Tibial nerve (tissue), 4 donors: ENCODE results near the gene ATP2B3. TPM values are rescaled to one million over a fixed set of nuclear protein-coding genes. Genes with fewer than 3 reads are reported as not detected.

Experiments used
- DNase-seq, 2 donors: peaks; one replicate each; pipeline ENCODE4 v3.0.0-alpha.2; 2019; ENCODE audit warnings: low spot score in 2 of 2
- H3K27ac ChIP-seq, 4 donors: fragments of 200-600 bp; sonication (generic) in 3 of 4; one replicate each; pipeline ENCODE4 v1.5.1; 2017 to 2019; ENCODE audit warnings: mild to moderate bottlenecking in 1 of 4
- H3K27me3 ChIP-seq, 2 donors: fragments of 200-600 bp; sonication (generic) in 1 of 2; one replicate each; pipeline versions ENCODE4 v1.5.1 to v1.6.0; 2017 to 2019
- H3K36me3 ChIP-seq, 3 donors: fragments of 200-600 bp; sonication (generic); one replicate each; pipeline ENCODE4 v1.5.1; 2018 to 2019
- H3K4me1 ChIP-seq, 4 donors: fragments of 200-600 bp; sonication (generic) in 3 of 4; one replicate each; pipeline ENCODE4 v1.5.1; 2017 to 2019
- H3K4me3 ChIP-seq, 4 donors: fragments of 200-600 bp; sonication (generic) in 3 of 4; one replicate each; pipeline ENCODE4 v1.5.1; 2017 to 2019; ENCODE audit warnings: mild to moderate bottlenecking in 1 of 4, moderate library complexity in 1 of 4
- H3K9me3 ChIP-seq, 4 donors: fragments of 200-600 bp; sonication (generic) in 3 of 4; one replicate each; pipeline ENCODE4 v1.5.1; 2017 to 2019
- EP300 ChIP-seq, 2 donors: sonication (generic); formaldehyde crosslinking; IDR thresholded peaks; one replicate each; pipeline ENCODE4 v1.6.1; 2017; ENCODE audit warnings: antibody characterized with exemption in 2 of 2, mild to moderate bottlenecking in 1 of 2
- POLR2A ChIP-seq, 2 donors: fragments of 450-650 bp; IDR thresholded peaks; one replicate each; pipeline ENCODE4 v1.6.1; 2017; ENCODE audit warnings: antibody characterized with exemption in 2 of 2, mild to moderate bottlenecking in 2 of 2, moderate library complexity in 2 of 2
- WGBS, 2 donors: methylation state at CpG; one replicate each; pipeline ENCODE4 v1.1.5; 2018; 5-methylcytosine and 5-hydroxymethylcytosine counted together
- total RNA-seq, 4 donors: library from RNA; depleted of rRNA; stranded (reverse); fragments of >200 nt; gene quantifications; one replicate each; pipeline ENCODE4 v1.1.0, GENCODE V29; 2016
- TF ChIP-seq, protein P1 (sequence below), 5 experiments: fragments of 200-600 bp in 3 of 5; fragments of 450-650 bp in 2 of 5; sonication (generic) in 3 of 5; IDR thresholded peaks; one replicate each; pipeline ENCODE4 v1.5.1; 2016 to 2019; ENCODE audit warnings: antibody characterized with exemption in 5 of 5, mild to moderate bottlenecking in 3 of 5, moderate library complexity in 2 of 5

ATP2B3 gene
- total RNA-seq, 4 donors from 2014 or later: not detected

DNA sequence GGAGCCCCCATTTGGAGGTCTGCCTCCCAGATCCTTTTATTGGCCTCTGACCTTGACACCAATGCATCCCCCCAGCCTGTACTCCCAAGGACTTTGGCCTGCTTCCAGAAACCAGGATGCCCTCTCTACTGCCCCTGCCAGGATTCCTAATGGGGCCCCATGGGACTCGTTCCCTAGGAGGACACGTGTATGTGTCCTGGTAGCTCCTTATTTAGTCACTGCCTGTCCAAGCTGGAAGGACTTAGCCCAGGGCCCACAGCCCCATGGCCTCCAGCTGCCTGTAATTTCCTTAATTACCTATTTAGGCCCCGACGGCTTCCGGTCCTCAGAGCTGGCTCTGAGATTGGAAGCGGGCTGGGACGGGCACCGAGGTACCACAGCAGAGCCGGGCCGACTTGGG, 9.4 kb downstream of the ATP2B3 start:
- TF ChIP-seq POLR2A (IDR thresholded peaks at IDR 0.05): no peak
- TF ChIP-seq, protein P1, sequence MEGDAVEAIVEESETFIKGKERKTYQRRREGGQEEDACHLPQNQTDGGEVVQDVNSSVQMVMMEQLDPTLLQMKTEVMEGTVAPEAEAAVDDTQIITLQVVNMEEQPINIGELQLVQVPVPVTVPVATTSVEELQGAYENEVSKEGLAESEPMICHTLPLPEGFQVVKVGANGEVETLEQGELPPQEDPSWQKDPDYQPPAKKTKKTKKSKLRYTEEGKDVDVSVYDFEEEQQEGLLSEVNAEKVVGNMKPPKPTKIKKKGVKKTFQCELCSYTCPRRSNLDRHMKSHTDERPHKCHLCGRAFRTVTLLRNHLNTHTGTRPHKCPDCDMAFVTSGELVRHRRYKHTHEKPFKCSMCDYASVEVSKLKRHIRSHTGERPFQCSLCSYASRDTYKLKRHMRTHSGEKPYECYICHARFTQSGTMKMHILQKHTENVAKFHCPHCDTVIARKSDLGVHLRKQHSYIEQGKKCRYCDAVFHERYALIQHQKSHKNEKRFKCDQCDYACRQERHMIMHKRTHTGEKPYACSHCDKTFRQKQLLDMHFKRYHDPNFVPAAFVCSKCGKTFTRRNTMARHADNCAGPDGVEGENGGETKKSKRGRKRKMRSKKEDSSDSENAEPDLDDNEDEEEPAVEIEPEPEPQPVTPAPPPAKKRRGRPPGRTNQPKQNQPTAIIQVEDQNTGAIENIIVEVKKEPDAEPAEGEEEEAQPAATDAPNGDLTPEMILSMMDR (IDR thresholded peaks at IDR 0.05): no peak
- TF ChIP-seq EP300 (IDR thresholded peaks at IDR 0.05): no peak
- H3K4me1 ChIP-seq: no peaks in the 10 kb centered on the region
- H3K4me3 ChIP-seq: no peak overlapping the region
- H3K36me3 ChIP-seq: no peaks in the 10 kb centered on the region
- H3K27ac ChIP-seq: no peak overlapping the region
- 33 to 69% methylated on average over 8 to 10 of the region's 10 CpGs for WGBS, 2 donors
- H3K27me3 ChIP-seq: peaks cover 0 to 63% of the 10 kb centered on the region in 2 donors
- DNase-seq: no peak
- H3K9me3 ChIP-seq: no peaks in the 10 kb centered on the region

DNA sequence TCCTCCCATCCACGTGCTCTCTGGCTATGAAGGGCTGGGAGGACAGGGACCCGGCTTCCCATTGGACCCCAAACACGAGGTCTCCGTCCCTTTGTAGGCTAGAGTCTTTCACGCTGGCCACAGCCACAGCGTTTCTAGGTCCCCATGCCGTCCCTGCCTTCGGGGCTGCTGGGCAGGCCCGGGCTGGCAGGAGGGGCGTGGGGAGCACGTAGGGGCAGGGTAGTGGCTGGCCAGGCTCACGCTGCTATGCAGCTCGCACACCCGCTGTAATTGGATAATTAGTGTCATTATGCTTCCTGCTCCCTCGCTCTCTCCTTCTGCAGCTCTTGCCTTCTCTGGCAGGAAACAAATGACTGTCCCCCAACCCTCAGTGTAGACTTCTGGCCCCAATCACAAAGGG, 9.8 kb downstream of the ATP2B3 start:
- no peak overlapping the region for H3K27ac ChIP-seq
- no peaks in the 10 kb centered on the region for H3K9me3 ChIP-seq
- DNase-seq: no peak
- no peak overlapping the region for H3K4me3 ChIP-seq
- 38 to 73% methylated on average over 7 to 10 of the region's 15 CpGs for WGBS, 2 donors
- H3K27me3 ChIP-seq: peaks cover 0 to 59% of the 10 kb centered on the region in 2 donors
- TF ChIP-seq EP300 (IDR thresholded peaks at IDR 0.05) (no peak), POLR2A (IDR thresholded peaks at IDR 0.05) (no peak)
- TF ChIP-seq, protein P1 (IDR thresholded peaks at IDR 0.05): no peak
- H3K4me1 ChIP-seq: no peaks in the 10 kb centered on the region
- no peaks in the 10 kb centered on the region for H3K36me3 ChIP-seq

DNA sequence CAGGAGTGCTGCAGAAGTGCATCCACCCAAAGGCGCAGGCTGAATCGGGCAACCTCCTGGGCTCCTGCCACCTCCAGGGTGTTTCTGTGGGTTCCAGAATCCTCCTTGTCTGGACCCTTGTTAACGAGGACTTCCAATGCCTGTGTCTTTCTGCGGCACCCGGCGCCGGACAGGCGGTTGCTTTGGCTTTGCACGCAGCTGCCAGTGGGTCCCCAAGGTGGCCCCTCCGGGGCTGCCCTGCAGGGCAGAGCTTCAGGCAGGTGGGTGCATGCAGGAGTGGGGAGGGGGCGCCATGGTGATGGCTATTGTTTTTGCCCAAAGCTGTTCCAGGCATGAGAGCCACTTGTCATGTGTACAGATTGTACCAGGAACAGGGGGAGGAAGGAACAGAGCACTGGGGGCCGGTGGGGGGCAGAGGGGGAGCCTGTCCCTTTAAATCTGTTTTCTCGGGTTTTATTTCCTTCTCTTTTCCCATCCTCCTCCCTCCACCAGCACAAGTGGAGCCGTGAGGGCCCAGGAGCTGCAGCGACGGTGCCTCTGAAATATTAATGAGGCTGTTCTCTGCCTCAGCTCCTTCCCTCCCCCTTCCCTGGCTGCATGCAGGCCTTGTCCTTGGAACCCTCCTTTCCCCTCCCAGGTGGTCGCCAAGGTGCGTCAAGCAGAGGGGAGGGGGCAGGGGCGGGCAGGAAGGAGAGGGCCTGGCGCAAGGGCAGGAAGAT, 13.1 kb downstream of the ATP2B3 start:
- 65 to 72% methylated on average over 10 to 20 of the region's 20 CpGs for WGBS, 2 donors
- Histone ChIP-seq H3K9me3 (no peaks in the 10 kb centered on the region), H3K27me3 (peaks cover 0 to 38% of the 10 kb centered on the region in 2 donors), H3K4me3 (no peak overlapping the region), H3K4me1 (no peaks in the 10 kb centered on the region), H3K36me3 (no peaks in the 10 kb centered on the region), H3K27ac (no peak overlapping the region)
- no peak for DNase-seq
- TF ChIP-seq POLR2A (IDR thresholded peaks at IDR 0.05): no peak
- TF ChIP-seq, protein P1 (IDR thresholded peaks at IDR 0.05): no peak
- no peak for TF ChIP-seq EP300 (IDR thresholded peaks at IDR 0.05)

DNA sequence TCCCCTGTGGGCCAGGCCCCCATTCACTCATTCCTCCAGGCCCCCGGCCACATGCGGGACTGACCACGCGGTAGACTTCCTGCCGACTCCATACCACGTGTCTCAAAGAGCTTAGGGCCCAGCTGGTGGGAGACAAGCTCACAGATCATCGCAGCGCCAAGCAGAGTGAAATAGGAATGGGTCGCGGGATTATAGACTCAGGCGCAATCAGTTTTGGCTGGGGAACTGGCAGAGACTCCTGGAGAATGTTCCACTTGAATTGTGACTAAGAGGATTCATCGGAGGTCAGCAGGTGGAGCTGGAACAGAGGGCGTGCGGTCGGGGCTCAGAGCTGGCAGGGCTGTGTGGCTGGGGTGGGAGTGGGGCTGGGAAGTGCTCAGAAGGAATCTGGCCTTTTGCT, 15.6 kb downstream of the ATP2B3 start:
- H3K4me1 ChIP-seq: no peaks in the 10 kb centered on the region
- DNase-seq: no peak
- WGBS, 2 donors: 82 to 86% methylated on average over 15 of the region's 15 CpGs
- peaks cover 0 to 19% of the 10 kb centered on the region in 2 donors for H3K27me3 ChIP-seq
- H3K36me3 ChIP-seq: no peaks in the 10 kb centered on the region
- no peaks in the 10 kb centered on the region for H3K9me3 ChIP-seq
- TF ChIP-seq EP300 (IDR thresholded peaks at IDR 0.05) (no peak), POLR2A (IDR thresholded peaks at IDR 0.05) (no peak)
- TF ChIP-seq, protein P1 (IDR thresholded peaks at IDR 0.05): no peak
- H3K4me3 ChIP-seq: no peak overlapping the region
- no peak overlapping the region for H3K27ac ChIP-seq

DNA sequence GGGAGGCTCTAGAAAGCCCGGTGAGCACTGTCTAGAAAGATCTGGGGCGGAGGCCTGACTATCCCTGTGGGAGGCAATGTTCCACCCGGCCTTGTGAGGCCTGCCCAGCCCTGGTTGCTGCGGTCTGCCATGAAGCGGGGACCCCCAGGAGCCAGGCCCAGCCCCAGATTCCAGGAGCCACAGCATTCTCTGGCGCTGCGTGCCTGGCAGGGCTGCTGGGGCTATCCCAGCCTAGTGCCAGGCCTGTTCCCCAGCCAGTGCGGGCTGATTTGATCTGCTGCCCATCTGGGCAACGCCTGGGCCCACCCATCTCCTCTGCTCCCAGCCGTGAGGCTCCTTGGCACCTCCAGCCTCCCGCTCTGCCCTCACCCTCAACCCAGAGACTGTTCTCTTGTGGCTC, 19.6 kb downstream of the ATP2B3 start:
- H3K27me3 ChIP-seq: peaks cover 0 to 17% of the 10 kb centered on the region in 2 donors
- H3K4me3 ChIP-seq: no peak overlapping the region
- H3K27ac ChIP-seq: no peak overlapping the region
- H3K36me3 ChIP-seq: no peaks in the 10 kb centered on the region
- no peaks in the 10 kb centered on the region for H3K4me1 ChIP-seq
- no peak for DNase-seq
- TF ChIP-seq EP300 (IDR thresholded peaks at IDR 0.05) (no peak), POLR2A (IDR thresholded peaks at IDR 0.05) (no peak)
- TF ChIP-seq, protein P1 (IDR thresholded peaks at IDR 0.05): no peak
- no peaks in the 10 kb centered on the region for H3K9me3 ChIP-seq
- 73% methylated on average over 11 of the region's 11 CpGs; no CpG with 5 or more reads in 1 of the 2 donors for WGBS, 2 donors
